Nephron progenitor cell (in vitro differentiated cells): ENCODE measurements around the gene RNF207.

Experiments
- DNase-seq: peaks from one replicate; pipeline ENCODE4 v3.0.0; 2021
- H3K27ac Mint-ChIP-seq: 2 replicates; pipeline ENCODE4 v1.8.0; 2021; ENCODE audit warnings: mild to moderate bottlenecking, moderate library complexity, mixed read lengths
- H3K27me3 Mint-ChIP-seq: 2 replicates; pipeline ENCODE4 v1.8.0; 2021; ENCODE audit warnings: mild to moderate bottlenecking, low read depth, mixed read lengths; ENCODE audit not compliant: poor library complexity
- H3K36me3 Mint-ChIP-seq: 2 replicates; pipeline ENCODE4 v1.8.0; 2021; ENCODE audit warnings: low read depth, mixed read lengths
- H3K4me1 Mint-ChIP-seq: 2 replicates; pipeline ENCODE4 v1.8.0; 2021; ENCODE audit warnings: mixed read lengths
- H3K4me3 Mint-ChIP-seq: 2 replicates; pipeline ENCODE4 v1.8.0; 2021; ENCODE audit warnings: mild to moderate bottlenecking, moderate library complexity, mixed read lengths
- H3K9me3 Mint-ChIP-seq: 2 replicates; pipeline ENCODE4 v1.8.0; 2021; ENCODE audit warnings: mild to moderate bottlenecking, moderate library complexity, mixed read lengths
- CTCF ChIP-seq: fragments of 200-600 bp; sonication (generic); IDR thresholded peaks from 2 replicates; pipeline ENCODE4 v1.5.0; 2021; ENCODE audit warnings: antibody characterized with exemption

Gene RNF207

GRCh38 chr1:6199298-6200187 lies 6.4 kb upstream of the RNF207 start, which contains the start of gene RPL22:
Gene RPL22 (minus strand): TSS chr1:6199595. CDS start chr1:6199573, 22 bp downstream.
- H3K4me1 Mint-ChIP-seq: peaks cover 48% of the 10 kb centered on the region
- H3K36me3 Mint-ChIP-seq: peaks cover 30% of the 10 kb centered on the region
- no peaks in the 10 kb centered on the region for H3K9me3 Mint-ChIP-seq
- DNase-seq: peak; percentile 96
- peak within 1 kb of the TSS; percentile 97 for H3K27ac Mint-ChIP-seq
- peak within 1 kb of the TSS; percentile 93 for H3K4me3 Mint-ChIP-seq
- peaks cover 7% of the 10 kb centered on the region for H3K27me3 Mint-ChIP-seq
- no peak for TF ChIP-seq CTCF

GRCh38 chr1:6200188-6200809 lies 5.6 kb upstream of the RNF207 start:
- peaks cover 27% of the 10 kb centered on the region for H3K36me3 Mint-ChIP-seq
- peaks cover 13% of the 10 kb centered on the region for H3K27me3 Mint-ChIP-seq

GRCh38 chr1:6202256-6202655 lies 3.7 kb upstream of the RNF207 start:
- Mint-ChIP-seq H3K4me1 (peaks cover 42% of the 10 kb centered on the region), H3K27ac (no peak overlapping the region), H3K9me3 (no peaks in the 10 kb centered on the region), H3K36me3 (peaks cover 12% of the 10 kb centered on the region), H3K27me3 (peaks cover 26% of the 10 kb centered on the region), H3K4me3 (peak overlapping the region; percentile 19)
- DNase-seq: no peak
- no peak for TF ChIP-seq CTCF

More at GRCh38 chr1:6200188-6200809, 5.6 kb upstream of the RNF207 start:
- Mint-ChIP-seq H3K9me3 (no peaks in the 10 kb centered on the region), H3K4me3 (peak overlapping the region; percentile 93), H3K4me1 (peaks cover 48% of the 10 kb centered on the region), H3K27ac (peak overlapping the region; percentile 97)
- no peak for DNase-seq
- TF ChIP-seq CTCF: no peak

- peak overlapping the region; percentile 42 for H3K4me3 Mint-ChIP-seq
- H3K36me3 Mint-ChIP-seq: no peaks in the 10 kb centered on the region
- no peak for TF ChIP-seq CTCF
- peaks cover 46% of the 10 kb centered on the region for H3K27me3 Mint-ChIP-seq
- no peaks in the 10 kb centered on the region for H3K9me3 Mint-ChIP-seq
- H3K27ac Mint-ChIP-seq: no peak overlapping the region
- DNase-seq: no peak
- peaks cover 10% of the 10 kb centered on the region for H3K4me1 Mint-ChIP-seq
Observed at GRCh38 chr1:6206520-6206855, 569 bp downstream of the RNF207 start.

GRCh38 chr1:6207075-6207885 lies 1.4 kb downstream of the RNF207 start:
- no peaks in the 10 kb centered on the region for H3K36me3 Mint-ChIP-seq
- peak overlapping the region; percentile 42 for H3K4me3 Mint-ChIP-seq
- no peak overlapping the region for H3K27ac Mint-ChIP-seq
- peaks cover 46% of the 10 kb centered on the region for H3K27me3 Mint-ChIP-seq
- peaks cover 15% of the 10 kb centered on the region for H3K4me1 Mint-ChIP-seq
- no peak for TF ChIP-seq CTCF
- no peaks in the 10 kb centered on the region for H3K9me3 Mint-ChIP-seq
- no peak for DNase-seq
